Hippocampal formation (tissue), 2 donors: ENCODE results near the gene PRKCB.

Source experiments
- DNase-seq, 2 donors: peaks; one replicate each; lab custom pipeline; 2025; lab: John Stamatoyannopoulos, UW

PRKCB gene

GRCh38 chr16:23836404-23837311 is 875 bp downstream of the PRKCB start:
- no peak for DNase-seq

- no peak for DNase-seq
Observed at GRCh38 chr16:23837553-23838308, 1.9 kb downstream of the PRKCB start.

- DNase-seq, result no peak
Observed at GRCh38 chr16:23838485-23839142, 2.8 kb downstream of the PRKCB start.

- no peak for DNase-seq
Observed at GRCh38 chr16:23840310-23840709, 4.5 kb downstream of the PRKCB start.

- no peak for DNase-seq
Observed at GRCh38 chr16:23842137-23842600, 6.4 kb downstream of the PRKCB start.

- DNase-seq, result no peak
Observed at GRCh38 chr16:23843143-23843542, 7.4 kb downstream of the PRKCB start.

- DNase-seq, result no peak
Observed at GRCh38 chr16:23847251-23847650, 11.5 kb downstream of the PRKCB start.

- no peak for DNase-seq
Observed at GRCh38 chr16:23847948-23848347, 12.2 kb downstream of the PRKCB start.

GRCh38 chr16:23848958-23849357 is 13.2 kb downstream of the PRKCB start:
- no peak for DNase-seq

GRCh38 chr16:23852794-23853562 is 17.2 kb downstream of the PRKCB start:
- DNase-seq, result no peak

- no peak for DNase-seq
Observed at GRCh38 chr16:23855010-23855409, 19.2 kb downstream of the PRKCB start.

- DNase-seq, result no peak
Observed at GRCh38 chr16:23856251-23856709, 20.5 kb downstream of the PRKCB start.

GRCh38 chr16:23857256-23857880 is 21.6 kb downstream of the PRKCB start:
- no peak for DNase-seq

- no peak for DNase-seq
Observed at GRCh38 chr16:23857881-23858269, 22.1 kb downstream of the PRKCB start.

- no peak for DNase-seq
Observed at GRCh38 chr16:23858542-23858941, 22.8 kb downstream of the PRKCB start.

- DNase-seq, result no peak
Observed at GRCh38 chr16:23859713-23860269, 24.0 kb downstream of the PRKCB start.

GRCh38 chr16:23861874-23862273 is 26.1 kb downstream of the PRKCB start:
- no peak for DNase-seq

GRCh38 chr16:23862556-23862955 is 26.8 kb downstream of the PRKCB start:
- DNase-seq, result no peak

GRCh38 chr16:23863511-23864422 is 28.0 kb downstream of the PRKCB start:
- DNase-seq, result no peak

- DNase-seq, result no peak
Observed at GRCh38 chr16:23865853-23866252, 30.1 kb downstream of the PRKCB start.
